Activated T-cell treated with anti-CD3 and anti-CD28 coated beads for 4 hours (primary cell): Measurements from ENCODE around the gene KHDC4.
"Not testable (repeated sequence)": the region's sequence is repeated elsewhere in the genome, so short reads cannot be mapped to it uniquely, and the experiment has no call there.

Source experiments
- DNase-seq: peaks from one replicate; pipeline ENCODE4 v3.0.0-alpha.2; 2020

KHDC4 gene

DNA sequence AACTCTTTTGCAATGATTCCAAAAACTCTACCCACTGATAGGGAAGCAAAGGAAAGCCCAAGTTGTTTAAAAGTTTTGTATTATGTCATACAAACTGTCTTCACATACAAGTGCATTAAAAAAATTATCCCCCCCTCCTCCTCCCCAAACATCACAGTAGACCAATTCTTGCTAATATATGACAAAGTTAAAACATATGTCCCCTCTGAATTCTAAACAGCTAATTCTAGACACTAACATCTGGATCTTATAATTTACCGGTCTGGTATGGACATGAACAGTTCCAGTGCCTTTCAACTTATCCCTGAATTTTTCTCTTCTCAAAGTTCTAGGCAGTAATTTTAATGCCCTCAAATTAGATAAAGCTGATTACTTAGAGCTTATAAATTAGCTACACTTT lies 36.5 kb downstream of the KHDC4 start:
- DNase-seq, result no peak

DNA sequence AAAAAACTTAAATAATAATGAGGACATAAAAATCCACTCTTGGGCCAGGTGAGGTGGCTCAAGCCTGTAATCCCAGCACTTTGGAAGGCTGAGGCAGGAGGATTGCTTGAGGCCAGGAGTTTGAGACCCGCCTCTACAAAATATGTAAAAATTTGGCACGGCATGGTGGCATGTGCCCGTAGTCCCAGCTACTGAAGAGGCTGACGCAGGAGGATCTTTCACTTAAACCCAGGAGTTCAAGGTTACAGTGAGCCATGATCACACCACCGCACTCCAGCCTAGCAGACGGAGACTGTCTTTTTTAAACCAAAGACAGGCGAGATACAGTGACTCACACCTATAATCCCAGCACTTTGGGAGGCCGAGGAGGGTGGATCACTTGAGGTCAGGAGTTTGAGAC lies 37.7 kb downstream of the KHDC4 start:
- DNase-seq, result not testable (repeated sequence)

DNA sequence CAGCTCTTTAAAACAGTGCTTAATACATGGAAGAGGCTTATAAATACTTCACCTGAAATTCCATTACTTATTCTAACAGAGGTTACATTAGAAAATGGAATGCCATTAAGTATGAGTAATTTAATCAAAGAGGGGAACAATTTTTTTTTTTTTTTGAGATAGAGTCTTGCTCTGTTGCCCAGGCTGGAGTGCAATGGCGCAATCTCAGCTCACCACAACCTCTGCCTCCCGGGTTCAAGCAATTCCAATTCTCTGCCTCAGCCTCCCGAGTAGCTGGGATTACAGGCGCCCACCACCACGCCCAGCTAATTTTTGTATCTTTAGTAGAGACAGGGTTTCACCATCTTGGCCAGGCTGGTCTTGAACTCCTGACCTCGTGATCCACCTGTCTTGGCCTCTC lies 38.6 kb downstream of the KHDC4 start:
- not testable (repeated sequence) for DNase-seq

DNA sequence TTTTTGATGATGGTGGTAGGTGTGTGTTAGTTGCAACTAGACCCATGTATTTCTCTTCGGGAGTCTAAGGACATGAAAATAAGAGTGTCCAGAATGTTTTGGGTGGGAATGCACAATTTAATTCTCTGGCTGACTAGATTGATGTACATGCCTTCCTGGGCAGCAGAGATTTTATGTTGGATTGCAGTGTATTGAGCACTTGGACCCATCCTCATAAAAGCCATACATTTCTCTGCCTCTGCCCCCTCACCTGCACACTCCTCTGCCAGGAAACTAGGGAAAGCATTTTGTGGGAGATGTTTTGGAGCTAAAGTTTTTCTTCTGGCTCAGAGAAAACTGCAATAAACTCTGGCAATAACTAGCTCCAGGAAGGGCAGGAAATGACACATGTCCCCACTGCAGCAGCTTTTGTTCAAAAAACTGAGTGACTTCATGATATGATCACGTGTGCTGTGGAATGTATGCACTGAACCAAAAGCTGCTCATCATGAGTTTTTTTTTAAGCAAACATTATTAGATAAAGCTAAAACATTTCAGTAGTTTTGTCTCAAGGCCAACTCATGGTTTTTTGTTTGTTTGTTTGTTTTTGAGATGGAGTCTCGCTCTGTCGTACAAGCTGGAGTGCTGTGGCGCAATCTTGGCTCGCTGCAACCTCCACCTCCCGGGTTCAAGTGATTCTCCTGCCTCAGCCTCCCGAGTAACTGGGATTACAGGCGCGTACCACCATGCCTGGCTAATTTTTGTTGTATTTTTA lies 40.6 kb downstream of the KHDC4 start:
- DNase-seq, result no peak

DNA sequence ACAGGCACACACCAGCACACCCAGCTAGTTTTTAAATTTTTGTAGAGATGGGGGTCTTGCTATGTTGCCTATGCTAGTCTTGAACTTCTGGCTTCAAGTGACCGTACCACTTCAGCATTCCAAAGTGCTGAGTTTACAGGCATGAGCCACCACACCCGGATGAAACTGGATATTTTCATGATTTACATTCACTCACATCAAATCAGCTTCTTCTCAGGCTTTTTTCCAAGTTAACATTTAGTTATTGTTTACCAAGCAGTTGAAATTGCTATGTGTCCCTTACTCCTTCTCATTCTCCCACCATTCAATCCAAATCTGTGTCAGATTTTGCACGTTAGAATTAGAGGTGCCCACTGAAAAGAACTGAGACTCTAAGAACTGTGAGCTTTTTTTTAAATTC lies 41.4 kb downstream of the KHDC4 start:
- DNase-seq, result no peak

DNA sequence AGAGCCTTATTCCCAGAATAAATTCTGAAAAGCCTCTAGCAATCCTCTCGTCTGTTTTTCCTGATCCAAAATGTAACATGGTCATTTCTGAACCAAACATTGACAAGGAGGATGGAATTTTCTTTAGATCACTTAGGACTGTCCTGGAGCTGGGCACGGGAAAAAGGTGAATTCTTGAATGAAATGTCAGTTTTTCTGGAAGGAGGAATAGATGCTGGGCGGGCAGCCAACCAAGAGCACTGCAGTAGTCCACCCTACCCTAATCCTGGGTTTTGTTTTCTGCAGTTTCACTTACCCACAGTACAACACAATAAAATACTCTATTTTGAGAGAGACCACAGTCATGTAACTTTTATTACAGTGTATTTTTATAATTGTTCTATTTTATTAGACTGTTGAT lies 44.0 kb downstream of the KHDC4 start:
- no peak for DNase-seq

DNA sequence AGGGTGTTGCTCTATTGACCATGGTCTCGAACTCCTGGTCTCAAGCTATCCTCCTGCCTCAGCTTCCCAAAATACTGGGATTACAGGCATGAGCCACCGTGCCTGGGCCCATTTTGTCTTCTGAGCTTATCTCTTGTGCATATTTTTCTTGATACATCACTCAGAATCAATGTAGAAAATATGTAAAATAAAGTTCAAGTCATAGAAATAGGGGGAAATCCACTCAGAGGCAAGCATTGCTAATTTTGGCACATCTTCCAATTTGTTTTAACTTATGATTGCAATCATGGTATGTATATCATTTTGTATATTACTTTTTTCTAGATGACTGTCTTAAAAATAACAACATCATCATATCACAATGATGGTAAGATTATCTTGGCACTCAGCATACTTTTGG lies 44.6 kb downstream of the KHDC4 start:
- DNase-seq, result no peak

DNA sequence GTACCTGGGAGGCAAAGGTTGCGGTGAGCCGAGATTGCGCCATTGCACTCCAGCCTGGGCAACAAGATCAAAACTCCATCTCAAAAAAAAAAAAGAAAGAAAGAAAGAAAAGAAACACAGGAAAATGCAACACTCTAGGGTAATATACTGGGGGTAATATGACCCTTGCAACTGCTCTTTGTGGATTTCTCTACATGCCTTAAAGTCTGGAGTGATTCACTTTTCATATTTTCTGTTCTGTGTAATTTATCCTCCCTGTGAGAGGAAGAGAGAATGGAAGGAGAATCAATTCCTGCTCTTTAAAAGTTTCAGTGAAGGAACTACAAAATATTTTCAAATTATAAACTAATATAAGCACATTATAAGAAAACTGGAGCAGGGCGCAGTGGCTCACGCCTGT lies 45.7 kb downstream of the KHDC4 start:
- no peak for DNase-seq

DNA sequence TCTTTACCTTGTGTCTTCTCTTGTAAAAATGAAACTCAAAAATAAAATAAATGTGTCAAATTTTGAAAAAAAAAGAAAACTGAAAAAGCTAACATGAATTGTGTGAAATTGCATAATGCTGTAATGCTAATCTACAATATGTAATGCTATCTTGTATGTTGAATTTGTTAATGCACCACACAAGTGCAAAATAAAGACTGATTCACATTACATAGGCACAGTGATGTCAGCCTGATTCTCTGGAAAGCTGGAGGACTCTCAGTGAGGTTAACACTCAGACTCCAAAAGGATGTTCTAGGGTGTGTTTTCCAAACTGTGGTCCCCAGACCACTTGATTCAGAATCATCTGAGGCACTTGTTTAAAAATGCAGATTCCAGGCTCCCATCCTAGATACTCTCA lies 49.2 kb downstream of the KHDC4 start:
- no peak for DNase-seq

DNA sequence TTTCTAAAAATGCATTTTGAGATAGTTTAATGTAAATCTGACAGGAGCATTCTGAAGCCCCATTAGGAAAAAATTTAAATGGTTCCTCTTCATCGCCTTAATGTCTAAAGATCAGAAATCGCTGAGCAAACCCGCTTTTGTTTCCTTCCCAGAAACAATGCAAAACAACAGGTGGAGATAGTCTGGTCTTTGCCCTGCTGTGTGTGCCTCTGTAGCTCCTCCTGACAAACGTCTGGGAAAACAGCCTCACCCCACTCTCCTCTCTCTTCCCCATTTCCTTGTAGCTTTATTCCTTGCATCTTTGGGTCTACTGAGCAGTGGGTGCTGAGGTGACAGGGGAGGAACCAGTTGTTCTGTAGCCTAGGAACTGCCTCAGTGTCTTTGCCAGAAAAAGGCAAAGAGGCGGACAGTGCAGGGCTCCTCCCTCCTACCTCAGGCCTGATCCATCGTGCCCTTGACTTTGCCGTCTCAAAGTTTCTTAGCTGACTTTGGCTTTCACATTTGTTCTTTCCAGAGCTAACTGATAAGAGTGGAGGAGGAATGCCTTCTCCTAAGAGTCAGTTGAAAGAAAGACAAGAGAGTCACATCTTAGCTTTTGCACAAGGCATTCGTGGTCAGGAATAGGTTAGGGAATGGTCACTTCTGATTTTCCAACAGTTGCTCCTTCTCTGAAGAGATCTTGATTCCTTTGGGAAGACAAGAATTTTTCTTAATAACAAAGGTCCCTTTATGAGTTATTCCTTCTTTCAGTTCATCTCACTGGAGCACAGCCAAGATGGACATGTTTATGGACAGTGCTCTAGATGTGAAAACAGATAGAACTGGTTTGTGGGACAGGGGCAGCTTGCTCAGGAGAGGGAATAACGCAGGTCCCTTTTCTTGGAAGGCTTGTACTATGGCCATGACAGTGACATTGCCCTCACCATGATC lies 49.9 kb downstream of the KHDC4 start:
- no peak for DNase-seq

DNA sequence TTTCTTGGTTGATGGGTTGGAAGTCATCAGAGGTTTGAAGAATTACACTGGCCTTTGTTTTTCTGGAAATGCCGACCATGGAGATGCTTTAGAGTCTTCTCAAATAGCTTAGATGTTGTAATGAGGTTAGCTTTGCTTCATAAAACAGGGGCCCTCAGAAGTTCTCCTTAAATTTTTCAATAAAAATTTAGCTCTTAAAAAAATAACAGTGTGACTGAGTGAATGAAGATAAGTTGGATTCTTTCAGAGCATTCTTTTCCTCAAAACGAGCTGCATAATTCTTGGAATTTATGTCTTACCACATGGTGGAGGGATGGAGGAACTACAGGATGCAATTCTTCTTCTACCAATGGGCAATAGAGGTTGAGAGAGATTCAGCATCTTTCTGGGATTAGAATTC lies 51.4 kb downstream of the KHDC4 start:
- no peak for DNase-seq

DNA sequence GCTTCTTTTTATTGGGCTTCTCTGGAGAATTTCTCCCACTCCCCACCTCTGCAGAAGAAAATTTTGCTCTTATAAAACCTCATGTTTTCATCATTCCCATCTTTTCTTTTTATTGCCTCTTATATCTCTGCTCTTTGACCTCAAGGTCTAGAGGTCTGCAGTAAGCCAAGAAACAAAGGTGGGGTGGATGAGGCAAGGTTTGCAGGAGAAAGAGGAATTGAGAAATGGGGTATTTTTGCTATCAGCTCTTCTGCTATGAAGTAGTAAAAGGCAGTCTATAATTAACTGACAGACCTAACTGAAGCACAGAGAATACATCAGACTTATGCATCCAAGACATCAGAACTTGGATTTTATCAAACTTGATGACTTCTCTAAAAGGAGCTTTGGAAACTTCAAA lies 52.0 kb downstream of the KHDC4 start:
- DNase-seq, result no peak

DNA sequence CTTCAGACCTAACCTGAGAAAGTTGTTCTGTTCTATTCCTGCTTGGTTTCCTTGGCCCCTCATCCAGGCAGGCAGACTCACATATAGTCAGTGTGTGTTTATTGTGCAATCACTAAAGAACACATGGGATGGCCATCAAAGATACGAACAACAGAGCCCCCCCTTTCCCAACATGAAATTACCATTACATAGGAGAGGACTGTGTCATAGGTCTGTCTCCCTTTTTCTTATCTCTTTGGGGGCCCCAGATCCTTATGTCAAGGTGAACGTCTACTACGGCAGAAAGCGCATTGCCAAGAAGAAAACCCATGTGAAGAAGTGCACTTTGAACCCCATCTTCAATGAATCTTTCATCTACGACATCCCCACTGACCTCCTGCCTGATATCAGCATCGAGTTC lies 53.3 kb downstream of the KHDC4 start:
- no peak for DNase-seq

DNA sequence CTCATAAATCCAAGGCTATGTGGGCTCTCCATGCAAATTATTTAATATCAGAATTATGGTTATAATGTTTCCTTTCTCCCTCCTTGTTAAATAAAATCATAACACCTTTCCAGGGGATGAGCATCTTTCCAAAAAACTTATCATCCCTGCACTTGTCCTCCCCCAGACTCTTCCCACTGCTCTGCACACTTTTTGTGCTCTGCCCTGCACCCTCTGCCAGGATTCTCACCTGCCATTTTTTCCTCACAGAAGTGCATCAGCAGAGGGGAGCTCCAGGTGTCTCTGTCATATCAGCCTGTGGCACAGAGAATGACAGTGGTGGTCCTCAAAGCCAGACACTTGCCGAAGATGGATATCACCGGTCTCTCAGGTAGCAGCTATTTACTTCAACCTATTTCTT lies 54.0 kb downstream of the KHDC4 start:
- no peak for DNase-seq

DNA sequence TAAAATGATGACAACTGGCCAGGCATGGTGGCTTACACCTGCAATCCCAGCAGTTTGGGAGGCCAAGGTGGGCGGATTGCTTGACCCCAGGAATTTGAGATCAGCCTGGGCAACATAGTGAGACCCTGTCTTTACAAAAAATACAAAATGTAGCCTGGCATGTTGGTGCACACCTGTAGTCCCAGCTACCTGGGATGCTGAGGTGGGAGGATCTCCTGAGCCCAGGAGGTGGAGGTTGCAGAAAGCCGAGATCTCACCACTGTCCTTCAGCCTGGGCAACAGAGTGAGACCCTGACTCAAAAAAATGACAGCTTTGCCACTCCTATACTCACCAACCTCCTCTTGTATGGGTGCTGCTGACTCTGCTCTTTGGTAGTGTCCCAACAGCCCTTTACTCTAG lies 56.3 kb downstream of the KHDC4 start:
- DNase-seq, result no peak

DNA sequence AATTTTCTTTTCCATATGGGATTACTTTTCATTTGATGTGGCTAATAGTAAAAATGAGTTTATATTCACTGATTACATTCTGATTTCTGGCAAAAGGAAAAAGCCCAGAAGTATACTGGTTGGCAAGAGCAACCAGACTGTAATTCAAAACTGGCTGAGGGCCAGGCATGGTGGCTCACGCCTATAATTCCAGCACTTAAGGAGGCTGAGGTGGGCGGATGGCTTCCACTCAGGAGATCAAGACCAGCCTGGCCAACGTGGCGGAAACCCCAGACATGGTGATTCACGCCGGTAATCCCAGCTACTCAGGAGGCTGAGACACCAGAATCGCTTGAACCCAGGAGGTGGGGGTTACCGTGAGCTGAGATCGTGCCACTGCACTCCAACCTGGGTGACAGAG lies 60.4 kb downstream of the KHDC4 start:
- no peak for DNase-seq

DNA sequence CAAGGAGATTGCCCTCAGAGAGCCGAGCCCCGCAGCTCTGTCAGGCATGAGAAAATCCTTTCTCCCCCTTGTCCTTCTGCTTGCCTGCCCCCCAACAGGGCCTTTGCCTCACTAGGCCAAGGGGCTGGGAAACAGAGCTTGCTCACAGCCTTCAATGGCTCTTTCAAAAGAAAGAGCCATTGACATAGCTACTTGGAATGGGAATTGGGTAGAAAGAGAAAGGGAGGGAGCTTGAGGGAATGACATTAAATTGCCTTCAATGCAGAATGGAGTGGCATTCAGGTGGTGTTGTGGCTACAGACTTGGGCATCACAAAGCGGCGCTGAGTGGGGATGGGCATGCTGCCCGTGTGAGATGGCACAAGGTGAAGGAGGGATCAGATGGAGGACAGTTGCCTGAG lies 61.7 kb downstream of the KHDC4 start:
- no peak for DNase-seq

DNA sequence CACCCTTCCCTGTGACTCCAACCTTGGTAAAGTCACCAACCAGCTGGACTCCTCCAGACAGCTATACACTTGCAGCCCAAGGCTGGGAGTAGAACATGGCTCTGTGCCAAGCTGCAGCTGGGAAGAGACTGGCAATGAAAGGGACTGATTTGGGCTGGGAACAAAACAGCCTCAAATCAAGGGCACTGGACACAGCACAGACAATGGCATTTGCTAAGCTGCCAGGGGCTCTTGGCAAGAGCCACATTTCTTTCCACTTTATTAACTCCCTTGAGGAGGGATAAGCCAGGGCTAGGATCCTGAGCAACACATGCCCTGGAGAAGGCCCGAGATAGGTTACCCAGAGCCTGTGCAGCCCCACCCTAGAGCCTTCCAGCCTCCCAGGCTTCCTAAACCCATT lies 62.8 kb downstream of the KHDC4 start:
- no peak for DNase-seq

DNA sequence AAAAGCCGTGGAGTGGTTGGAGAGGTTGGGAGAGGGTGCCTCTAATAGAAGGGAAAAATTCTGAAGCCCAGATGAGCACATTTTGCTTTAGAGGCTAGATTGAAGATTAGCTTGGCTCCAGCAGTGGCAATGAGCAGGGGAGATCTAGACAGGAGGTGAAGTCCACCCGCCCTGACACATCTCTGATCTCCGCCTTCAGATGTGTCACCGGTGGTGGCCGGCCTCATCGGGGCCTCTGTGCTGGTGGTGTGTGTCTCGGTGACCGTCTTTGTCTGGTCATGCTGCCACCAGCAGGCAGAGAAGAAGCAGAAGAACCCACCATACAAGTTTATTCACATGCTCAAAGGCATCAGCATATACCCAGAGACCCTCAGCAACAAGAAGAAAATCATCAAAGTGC lies 66.4 kb downstream of the KHDC4 start:
- no peak for DNase-seq

DNA sequence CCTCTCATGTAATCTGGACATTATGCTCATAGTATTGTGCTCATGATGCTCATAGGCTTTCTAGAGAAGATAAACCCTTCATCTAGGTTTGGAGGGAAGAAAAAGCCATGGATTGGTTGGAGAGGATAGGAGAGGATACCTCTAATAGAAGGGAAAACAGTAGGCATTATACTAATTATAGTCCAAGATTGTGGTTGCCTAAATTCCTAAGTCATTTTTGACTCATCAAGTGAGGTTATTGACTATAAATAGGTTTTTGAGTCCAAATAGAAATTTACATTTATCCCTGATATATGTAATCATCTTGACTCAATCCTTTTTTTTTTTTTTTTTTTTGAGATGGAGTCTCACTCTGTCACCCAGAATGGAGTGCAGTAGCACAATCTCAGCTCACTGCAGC lies 69.8 kb downstream of the KHDC4 start:
- DNase-seq, result no peak
